ENCODE measurements around the gene MATN1.
A peak's percentile ranks its signal among the peaks of the same experiment; 100 is the strongest.

Gene MATN1

DNA sequence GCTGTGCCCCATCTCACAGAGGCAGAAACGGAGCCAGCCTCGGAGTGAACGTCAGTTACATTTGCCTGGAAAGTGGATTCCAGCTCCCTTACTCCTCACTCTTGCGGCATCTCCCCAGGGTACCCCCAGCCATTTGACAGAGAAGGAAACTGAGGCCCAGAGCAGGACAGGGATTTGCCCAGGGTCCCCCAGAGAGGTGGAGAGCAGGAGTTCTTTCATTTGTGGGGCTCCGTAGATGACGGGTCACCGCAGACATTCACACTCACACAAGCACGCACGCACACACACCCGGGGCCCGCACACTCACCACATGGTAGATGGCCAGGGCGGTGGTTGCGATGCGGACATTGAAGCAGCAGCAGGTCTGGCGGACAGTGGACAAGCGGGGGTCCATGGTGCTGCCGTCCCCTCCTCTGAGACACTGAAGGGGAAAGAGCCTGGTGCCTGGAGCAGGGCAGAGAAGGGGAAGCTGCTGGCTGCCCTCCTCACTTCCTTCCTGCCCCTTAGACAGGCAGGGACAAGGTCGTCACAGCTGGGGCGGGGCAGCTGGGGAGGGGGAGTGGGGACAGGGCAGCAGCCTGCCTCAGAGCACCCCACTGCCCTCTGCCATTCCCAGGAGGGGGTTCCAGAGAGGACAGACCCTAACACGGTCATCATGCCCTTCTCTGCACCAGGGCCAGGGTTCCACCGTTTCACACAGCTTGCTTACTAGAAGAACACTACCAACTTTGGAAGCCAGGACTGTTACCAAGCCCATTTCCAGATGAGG lies 34.2 kb upstream of the MATN1 start, which contains the start of gene LAPTM5:
TSS of gene LAPTM5 (minus strand) at position 423 of the 769 bp plus-strand sequence. CDS start at position 394, 29 bp downstream.
- DNase-seq: no peak

DNA sequence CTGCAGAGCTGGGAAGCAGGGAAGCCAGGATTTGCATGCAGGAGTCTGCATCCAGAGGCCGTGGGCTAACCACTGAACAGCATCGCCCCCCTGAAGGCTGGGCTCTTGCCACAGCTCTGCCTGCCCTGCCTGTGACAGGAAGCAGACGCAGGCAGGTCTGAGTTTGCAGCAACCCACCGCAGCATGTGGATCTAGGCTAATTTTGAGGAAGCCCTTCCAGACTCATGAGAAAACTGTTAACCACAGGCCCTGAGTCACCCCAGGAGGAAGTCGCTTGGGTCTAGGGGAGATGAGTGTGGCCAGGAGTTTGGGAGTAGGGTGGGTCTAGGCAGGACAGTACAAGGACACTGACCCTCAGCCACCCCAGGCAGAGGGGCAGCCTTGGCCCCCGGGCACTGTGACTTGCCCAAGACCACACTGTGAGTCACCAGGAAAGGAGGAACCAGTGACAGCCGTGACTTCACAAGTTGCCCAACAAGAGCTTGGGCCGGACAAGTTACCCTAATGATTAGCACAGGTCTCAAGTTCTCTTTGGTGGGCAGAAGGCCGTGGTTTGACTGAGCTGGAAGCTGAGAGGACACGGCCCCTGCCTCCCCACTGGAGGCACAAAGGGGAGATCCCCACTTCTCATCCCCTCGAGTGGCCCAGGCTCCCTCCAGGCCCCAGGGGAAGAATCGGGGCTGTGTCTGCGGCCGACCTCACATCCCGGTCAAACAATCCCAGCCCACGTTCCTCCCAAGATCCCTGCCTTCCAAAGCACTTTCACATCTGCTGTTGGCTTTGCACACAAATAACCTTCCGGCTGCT lies 33.4 kb upstream of the MATN1 start:
- DNase-seq: peak; percentile 50

DNA sequence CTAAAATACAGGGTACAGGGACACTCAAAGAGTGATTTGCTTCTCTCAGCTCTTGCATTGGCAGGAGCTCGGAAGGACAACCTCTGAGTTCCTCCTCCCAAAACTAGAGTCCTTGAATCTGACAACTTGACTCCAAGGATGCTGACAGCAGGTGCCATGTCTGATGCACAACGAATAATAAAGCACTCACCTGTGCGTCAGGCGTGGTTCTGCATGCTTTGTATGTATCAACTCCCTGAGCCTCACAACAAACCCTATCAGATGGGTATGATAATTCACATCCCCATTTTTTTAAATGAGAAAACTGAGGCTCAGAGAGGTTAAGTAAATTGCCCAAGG lies 32.8 kb upstream of the MATN1 start:
- DNase-seq: no peak

DNA sequence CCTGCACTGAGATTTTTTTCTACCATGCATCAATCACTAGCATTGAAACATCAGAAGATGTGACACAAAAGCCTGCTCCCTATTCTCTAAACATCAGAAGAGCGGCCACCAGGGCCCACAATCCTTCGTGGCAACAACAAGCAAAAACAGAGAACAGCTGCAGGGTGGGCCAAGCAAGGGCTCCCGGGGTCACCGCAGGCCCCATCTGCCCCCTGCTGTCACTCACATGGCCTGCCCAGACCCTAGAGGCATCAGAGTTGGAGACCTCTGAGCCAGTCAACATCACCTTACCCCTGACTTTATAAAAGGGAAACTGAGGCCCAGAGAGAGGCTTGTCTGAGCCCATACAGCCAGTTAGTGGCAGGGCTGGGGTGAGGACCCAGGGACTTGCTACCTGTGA lies 32.4 kb upstream of the MATN1 start:
- no peak for DNase-seq

DNA sequence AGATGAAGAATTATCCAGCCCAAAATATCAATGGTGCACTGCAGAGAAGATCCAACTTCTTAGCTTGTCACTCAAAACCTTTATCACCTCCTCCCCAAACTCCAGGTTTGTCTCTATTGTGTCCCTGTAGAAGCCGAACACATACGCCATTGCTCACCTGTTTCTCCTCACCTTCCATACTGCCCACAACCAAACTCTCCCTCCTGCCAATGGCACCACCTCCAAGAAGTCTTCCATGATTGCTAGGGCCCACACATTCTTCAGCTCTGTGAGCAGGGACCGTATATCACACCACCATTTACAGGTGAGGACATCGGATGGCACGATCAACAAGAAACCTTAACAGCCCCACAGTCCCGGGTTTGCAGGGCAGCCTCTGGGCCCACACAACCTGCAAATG lies 31.9 kb upstream of the MATN1 start:
- no peak for DNase-seq

DNA sequence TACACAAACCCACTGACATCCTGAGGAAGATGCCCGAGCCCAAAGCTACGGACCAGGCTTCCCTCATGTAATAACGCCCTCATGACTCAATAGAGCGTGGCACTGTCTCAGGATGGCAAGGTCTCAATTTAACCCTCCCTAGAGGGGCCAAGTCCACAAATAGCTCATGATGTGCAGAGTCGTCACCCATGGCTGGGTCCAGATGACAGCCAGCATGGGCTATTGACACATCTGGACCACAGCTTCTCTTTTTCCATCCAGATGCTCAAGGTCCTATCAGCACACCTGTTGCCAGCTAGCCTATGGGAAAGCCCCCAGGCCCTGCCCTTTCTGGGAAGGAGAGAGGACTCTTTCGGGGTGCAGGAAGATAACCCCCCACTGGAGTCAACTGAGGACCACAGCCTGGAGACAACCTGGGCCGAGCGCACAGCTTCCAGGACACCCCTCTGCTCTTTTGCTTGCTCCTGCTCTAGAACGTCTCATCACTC lies 31.3 kb upstream of the MATN1 start:
- no peak for DNase-seq

DNA sequence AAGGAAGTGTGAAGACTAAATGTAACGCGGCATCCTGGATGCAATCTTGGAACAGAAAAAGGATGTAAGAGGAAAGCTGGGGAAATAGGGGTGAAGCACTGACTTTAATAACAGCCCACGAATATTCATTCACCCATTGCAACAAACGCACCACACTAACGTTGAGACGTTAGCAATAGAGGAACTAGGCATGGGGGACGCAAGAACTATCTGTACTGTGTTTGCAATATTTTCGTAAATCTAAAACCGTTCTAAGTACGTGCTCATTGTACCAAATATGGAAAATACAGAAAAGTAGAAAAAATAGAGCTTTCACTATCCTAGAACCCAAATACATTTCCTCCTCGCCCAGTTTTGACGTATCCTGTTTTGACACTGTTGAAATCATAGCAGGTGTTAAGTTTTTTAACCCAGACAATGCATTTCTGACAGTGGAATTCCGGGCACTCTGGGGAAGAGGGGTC lies 30.3 kb upstream of the MATN1 start:
- no peak for DNase-seq

DNA sequence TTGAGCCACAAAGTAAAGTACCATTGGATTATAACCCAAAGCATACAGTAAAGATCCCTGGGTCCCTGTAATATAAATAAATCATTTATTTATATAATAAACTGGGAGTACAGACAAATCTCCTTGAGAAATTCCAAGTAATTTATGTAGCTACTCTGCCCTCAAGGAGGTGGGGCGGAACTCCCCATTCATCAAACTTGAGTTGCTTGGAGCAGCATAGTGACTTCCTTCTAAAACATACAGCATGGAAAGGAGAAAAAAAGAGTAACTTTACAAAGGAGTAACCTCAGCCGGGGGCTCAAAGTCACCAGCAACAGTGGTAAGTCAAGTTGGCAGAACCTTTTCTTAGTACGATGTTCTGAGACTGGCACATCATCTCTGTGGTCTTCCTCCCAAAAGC lies 29.7 kb upstream of the MATN1 start:
- DNase-seq: no peak

DNA sequence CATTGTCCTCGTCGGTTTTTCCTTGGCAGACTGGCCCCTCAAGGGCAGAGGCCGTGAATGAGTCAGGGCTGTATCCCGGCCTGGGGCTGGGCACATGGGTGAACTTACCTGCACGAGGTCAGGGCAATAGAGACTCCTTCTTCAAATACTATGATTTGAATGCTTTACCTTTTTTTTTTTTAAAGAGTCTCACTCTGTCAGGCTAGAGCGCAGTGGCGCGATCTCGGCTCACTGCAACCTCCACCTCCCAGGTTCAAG lies 29.2 kb upstream of the MATN1 start:
- DNase-seq: no peak

DNA sequence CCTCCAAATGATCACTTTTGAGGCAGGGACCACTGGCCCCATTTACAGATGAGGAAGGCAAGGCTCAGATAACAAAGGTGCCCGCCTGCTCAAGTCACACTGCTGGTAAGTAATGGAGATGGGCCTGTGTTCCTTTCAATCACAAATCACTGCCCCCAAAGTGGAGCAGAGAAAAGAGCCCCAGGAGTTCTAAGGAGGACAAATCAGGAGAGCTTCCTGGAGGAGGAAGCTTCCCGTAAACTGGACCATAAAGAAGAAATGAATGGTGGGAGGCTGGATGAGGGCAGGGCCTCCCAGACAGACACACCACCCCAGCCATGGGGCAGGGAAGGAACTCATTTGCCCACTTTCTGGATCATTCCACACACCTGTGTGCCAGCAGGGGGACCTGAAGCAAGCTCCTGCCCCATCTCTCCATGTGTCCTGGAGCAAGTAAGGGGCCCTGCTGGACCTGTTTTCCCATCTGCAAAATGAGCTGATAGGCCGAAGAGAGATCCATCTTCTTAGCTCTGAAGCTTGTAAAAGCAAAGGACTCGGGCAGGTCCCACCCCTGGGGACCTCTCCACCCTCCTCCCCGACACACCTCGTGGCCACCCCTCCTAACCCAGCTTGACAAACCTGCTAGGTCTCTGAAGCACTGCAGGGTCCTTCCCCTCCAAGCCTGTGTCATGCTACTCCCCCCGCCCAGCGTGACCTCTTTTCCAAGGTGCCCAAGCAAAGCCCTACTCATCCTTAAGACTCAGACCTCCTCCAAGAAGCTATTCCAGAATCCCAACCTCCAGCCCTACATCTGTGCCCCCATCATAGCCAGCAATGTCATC lies 28.7 kb upstream of the MATN1 start:
- DNase-seq: no peak

DNA sequence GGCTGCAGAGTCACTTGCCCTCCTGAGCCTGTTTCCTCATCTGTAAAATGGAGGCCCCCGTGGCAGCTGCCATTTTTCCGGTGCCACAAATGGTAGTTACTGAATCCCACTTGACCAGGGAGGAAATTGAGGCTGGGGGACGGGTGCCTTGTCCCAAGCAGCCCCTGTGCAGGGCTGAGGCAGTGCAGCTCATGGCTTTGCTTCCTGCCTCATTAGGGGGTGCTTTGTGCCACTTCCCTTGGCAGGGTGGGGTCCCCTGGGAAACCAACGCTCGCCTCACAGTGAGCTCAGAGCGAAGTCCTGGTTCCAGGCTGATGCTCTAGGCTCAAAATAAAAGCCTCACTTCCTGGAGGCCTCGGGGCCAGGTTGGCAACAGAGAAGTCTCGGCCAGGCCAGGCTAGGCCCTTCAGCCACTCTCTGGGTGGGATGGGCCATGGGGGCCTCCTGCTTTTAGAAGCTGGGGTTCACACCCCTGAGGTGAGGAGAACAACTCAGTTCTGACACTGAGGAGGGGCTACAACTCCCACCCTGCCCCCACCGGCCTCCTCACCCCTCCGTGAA lies 27.4 kb upstream of the MATN1 start:
- DNase-seq: no peak

DNA sequence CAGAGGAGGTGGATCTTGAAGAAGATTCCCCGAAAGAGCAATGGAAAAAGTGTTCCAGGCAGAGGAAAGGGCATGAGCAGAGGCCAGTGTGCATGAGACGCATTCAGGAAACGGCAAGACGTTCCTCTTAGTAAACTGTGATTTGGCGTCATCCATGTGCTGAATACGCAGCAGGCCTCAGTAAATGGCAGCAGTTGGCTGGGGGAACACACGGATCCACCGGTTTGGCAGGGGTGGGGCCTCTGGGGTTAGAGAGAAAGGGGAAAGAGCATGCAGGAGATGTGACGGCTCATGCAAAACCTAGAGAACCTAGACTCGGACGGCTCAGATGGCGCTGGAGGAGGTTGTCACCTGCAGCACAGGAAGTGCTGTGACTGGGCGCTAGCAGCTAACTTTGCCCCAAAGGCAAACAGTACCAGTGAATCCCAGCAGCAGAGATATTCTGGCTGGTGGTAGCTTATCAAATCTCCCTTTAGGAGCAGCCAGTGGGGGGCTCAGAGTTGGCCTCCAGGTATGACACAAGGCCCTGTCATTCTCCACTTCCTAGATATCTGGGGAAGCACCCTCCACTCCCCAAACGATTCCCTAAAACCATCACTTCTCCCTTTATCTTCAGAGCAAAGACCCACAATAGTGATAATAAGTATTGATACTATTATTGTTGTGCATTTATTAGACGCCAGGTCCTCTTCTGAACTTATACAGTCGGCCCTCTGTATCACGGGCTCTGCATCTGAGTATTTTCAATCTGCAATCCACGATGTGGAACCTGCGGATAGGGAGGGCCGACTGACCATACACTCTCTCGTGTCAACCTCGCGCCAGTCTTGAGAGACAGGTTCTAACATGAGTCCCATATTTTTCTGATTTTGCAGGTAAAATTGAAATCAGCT lies 26.6 kb upstream of the MATN1 start:
- no peak for DNase-seq

DNA sequence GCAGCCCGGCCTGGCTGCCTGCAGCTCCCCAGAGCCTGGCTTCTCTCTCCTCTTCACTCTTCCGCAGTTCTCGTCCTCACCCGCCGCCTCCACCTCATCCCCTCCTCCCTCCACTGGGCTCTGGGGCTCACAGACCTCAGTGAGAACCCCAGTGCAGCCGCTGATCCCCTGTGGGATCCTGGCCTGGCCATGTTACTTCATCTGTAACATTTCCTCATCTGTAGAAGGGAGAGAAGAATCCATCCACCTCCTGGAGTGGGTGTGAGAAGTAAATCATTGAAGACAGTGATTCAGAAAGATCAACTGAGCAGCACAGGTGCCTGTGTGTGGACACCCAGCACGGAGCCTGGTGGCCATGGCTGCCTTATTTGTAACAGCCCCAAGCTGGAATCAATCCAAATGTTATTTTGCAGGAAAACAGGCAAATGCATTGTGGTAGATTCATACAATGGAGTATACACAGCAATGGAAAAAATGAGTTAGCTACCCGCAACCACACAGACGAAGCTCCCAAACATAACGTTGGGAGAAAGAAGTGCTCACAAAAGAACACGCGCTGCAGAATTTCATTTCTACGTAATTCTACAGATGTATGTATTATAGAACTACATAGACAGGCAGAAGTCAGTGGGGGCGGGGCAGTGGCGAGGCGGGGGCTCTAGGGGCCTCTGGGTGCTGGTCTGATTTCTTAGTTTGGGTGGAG lies 25.5 kb upstream of the MATN1 start:
- peak; percentile 84 for DNase-seq

DNA sequence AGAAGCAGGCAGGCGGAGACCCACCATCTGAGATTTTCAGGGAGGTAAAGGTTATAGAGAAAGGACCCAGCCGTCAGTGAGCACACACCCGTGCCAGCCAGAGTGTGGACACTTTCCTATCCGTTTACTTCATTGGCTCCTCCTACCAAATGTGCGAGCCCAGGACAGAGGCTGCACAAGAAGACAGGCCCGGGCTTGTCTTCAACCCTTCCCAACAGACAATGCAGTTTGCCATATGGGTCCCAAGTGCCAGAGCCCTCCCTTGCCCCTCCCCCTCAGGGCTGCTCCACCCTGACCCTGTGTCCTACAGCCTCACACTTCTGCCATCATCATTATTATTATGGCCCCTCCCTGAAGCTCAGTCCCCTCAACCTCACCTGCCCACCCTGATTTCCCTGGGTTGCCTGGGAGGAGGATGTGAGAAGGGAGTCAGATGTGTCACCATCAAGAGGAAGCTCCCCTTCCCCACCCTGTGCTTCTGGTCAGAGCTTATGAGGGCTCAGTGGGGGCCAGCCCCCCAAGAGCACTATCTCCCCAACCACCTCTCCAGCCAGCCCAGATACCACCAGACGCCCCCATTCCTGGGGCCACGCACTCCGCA lies 24.8 kb upstream of the MATN1 start:
- DNase-seq: peak; percentile 55

DNA sequence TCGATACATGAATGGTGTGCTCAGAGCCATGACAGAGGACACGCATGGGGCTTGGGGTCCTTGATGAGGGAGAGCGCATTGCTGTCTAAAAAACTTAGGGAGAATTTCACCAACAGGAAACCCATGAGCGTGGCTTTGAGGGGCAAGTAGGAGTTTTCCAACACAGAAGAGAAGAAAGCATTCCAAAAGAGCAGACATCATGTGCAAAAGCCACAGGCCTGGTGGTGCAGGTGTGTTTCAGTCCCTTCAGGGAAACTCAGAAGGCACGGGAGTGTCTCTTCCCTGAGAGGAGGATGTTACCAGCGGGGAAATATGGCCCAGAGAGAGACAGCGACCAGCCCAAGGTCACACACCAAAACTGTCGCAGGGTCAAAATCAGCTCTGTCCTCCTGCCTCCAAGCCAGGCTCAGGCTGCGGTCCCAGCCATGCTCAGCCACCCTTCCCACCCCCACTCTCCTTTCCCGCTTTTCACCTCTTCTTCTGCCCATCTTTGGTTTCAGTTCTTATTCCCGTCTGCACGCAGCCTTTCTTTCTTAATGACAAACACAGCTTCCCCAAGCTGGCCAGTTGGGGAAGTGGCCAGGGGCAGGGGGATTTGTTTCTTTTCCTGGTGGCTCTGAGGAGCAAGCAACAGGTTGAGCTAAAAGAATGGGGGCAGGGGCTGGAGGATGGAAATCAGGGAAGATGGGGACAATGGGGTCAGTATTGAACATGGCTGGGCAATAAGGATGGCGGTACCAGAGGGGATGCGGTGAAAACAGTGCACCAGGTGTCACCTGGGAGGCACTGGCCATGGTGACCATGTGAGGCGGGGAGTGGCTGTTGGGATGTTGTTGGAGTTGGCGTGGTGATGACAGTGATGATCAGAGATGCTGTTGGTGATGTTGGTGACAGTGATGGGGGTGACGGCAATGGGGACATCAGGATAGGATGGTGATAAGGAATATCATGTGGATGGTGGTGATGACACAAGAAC lies 23.9 kb upstream of the MATN1 start:
- DNase-seq: no peak

DNA sequence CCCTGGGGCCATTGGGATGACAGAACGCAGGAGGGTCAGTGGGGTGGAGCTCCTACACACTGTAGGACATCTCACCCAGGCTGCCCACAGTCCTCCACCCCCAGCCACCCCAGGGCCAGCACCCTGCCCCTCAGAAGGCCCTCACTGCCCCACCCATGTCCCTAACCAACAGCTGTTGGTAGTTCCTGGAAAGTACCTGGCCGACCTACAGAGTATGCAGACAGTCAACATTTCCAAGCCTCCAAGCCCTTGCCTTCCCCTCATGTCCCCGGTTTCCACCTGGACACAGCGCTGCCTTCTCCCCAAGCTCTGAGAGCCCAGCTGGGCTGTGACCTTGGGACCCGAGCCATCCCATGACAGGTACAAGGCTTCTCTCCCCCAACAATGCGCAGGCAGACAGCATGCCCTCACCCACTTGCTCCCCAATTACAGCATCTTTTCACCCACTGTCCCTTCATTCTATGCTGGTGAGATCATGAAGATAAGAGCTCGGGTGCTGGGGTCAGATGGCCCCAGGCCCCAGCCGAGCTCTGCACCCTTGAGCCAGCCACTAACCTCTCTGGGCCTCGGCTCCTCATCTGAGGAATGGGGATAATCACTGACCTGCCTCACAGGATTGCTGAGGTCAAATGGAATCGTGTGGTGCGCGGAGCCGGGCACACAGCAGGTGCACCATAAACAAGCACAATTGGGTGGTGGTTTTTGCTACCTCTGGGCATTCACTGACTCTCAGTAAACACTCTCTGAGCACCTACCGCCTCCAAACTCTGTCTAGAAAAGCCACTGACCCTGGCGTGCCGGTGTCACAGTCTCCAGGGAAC lies 23.0 kb upstream of the MATN1 start:
- DNase-seq: no peak

DNA sequence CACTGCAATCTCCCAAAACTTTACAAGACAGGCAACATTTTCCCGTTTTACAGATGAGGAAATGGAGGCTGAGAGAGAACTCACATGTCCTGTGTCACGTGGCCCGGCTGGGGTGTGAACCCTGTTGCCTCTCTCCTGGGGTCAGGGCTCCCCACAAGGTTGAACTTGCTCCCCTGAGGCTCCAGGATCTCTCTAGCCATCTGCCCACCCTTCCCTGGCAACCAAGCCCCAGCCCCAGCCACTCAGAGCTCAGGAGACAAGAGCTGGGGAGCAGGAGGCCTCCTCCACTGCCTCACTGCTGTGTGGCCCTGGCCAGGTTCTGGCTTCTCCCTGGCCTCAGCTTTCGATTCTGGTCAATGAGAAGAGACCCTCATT lies 22.4 kb upstream of the MATN1 start:
- no peak for DNase-seq

DNA sequence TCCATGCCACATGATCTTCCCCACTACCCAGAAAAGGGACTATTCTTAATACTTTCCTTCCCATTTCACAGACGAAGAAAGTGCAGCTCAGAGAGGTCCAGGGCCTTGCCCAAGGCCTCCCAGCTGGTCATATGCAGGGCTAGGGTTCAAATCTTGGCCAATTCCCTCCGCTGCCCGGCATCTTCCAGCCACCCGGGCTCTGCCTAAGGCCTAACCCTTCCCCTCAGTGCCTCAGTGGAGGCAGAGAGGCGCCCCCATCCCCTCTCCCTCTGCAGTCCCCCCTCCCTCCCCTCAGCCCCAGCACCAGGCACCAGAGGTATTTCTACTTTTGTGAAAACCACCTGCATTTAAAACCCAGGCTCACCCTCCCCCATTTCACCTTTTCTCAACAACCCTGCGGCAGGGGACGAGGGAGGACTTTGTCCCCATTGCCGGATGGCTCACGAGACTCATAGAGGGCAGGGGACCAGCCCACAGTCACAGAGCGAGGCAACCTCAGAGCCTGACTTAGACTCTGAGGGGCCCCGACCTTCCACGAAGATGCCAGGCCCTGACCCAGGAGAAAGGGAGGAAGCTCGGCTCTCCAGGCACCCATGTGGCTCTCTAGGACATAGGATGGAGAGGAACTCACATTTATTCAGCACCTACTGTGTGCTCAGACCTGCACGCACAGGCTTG lies 21.9 kb upstream of the MATN1 start:
- DNase-seq: no peak

All from midbrain (tissue), 1 donor.